IMR-90 (cell line): ENCODE results near the gene TNRC18. TPM values are rescaled to one million over a fixed set of nuclear protein-coding genes. Genes with fewer than 3 reads are reported as not detected.

Experiments
- ATAC-seq: fragments of 200-7000 bp; cut with Tn5 transposase; 2 replicates; pipeline ENCODE4 v1.9.1; 2020; ENCODE audit warnings: low read depth, mild to moderate bottlenecking, moderate library complexity
- BruUV-seq: library from RNA; stranded (reverse); fragments of 400-500 nt; replicated peaks from 2 replicates; lab custom pipeline; 2021; lab: Mats Ljungman, UMichigan
- CTCF ChIA-PET: fragments of 300-600 bp; formaldehyde crosslinking; extraction: SDS; loops from one replicate; lab custom pipeline; 2021; ENCODE audit warnings: antibody characterized with exemption; lab: Yijun Ruan, JAX
- POLR2A ChIA-PET: fragments of 300-600 bp; sonication (Branson Sonifier 250); formaldehyde crosslinking; loops from one replicate; lab custom pipeline; 2022; ENCODE audit warnings: antibody characterized with exemption; ENCODE audit not compliant: unreplicated experiment; lab: Charles Lee
- DNase-seq: peaks from one replicate; pipeline ENCODE4 v3.0.0; 2013
- H2AFZ ChIP-seq: replicated peaks from 2 replicates; pipeline ENCODE3; 2013; ENCODE audit warnings: low read length, mild to moderate bottlenecking; ENCODE audit not compliant: poor library complexity
- H2AK5ac ChIP-seq: 2 replicates; pipeline ENCODE4 v1.6.1; 2013; ENCODE audit warnings: low read depth, low read length, inconsistent platforms
- H2AK9ac ChIP-seq: replicated peaks from 2 replicates; pipeline ENCODE3; 2013; ENCODE audit warnings: mild to moderate bottlenecking, low read depth, low read length, moderate library complexity; ENCODE audit not compliant: poor library complexity
- H2BK120ac ChIP-seq: 2 replicates; pipeline ENCODE4 v1.6.1; 2013; ENCODE audit warnings: low read depth, low read length, inconsistent platforms
- H2BK15ac ChIP-seq: 3 replicates; pipeline ENCODE4 v1.6.1; 2013; ENCODE audit warnings: low read depth, low read length, inconsistent platforms
- H2BK20ac ChIP-seq: 2 replicates; pipeline ENCODE4 v1.6.1; 2013; ENCODE audit warnings: low read depth, mild to moderate bottlenecking, inconsistent platforms, low read length, moderate library complexity
- H2BK5ac ChIP-seq: 2 replicates; pipeline ENCODE4 v1.6.1; 2013; ENCODE audit warnings: mild to moderate bottlenecking, low read depth, low read length, inconsistent platforms; ENCODE audit not compliant: poor library complexity, severe bottlenecking
- H3K14ac ChIP-seq: replicated peaks from 2 replicates; pipeline ENCODE4 v1.6.1; 2013; ENCODE audit warnings: low read depth, low read length, inconsistent platforms
- H3K18ac ChIP-seq: 2 replicates; pipeline ENCODE4 v1.6.1; 2013; ENCODE audit warnings: low read depth, low read length, control low read depth
- H3K23ac ChIP-seq: 2 replicates; pipeline ENCODE4 v1.6.1; 2013; ENCODE audit warnings: low read depth, low read length, inconsistent platforms
- H3K27ac ChIP-seq: 2 replicates; pipeline ENCODE4 v1.5.1; 2013; ENCODE audit warnings: mild to moderate bottlenecking, control low read depth, low read length; ENCODE audit not compliant: insufficient read depth
- H3K27me3 ChIP-seq: 2 replicates; pipeline ENCODE4 v1.6.1; 2013; ENCODE audit warnings: low read length; ENCODE audit not compliant: control insufficient read depth, insufficient read depth
- H3K36me3 ChIP-seq: 2 replicates; pipeline ENCODE4 v1.6.1; 2013; ENCODE audit warnings: low read length, mixed read lengths; ENCODE audit not compliant: control insufficient read depth, insufficient read depth
- H3K4ac ChIP-seq: 2 replicates; pipeline ENCODE4 v1.6.1; 2013; ENCODE audit warnings: low read depth, low read length, inconsistent platforms
- H3K4me1 ChIP-seq: 2 replicates; pipeline ENCODE4 v1.6.1; 2013; ENCODE audit warnings: low read length, mixed read lengths; ENCODE audit not compliant: control insufficient read depth, insufficient read depth
- H3K4me2 ChIP-seq: 2 replicates; pipeline ENCODE4 v1.6.1; 2013; ENCODE audit warnings: low read depth, mild to moderate bottlenecking, control low read depth, low read length, moderate library complexity
- H3K4me3 ChIP-seq: 2 replicates; pipeline ENCODE4 v1.5.1; 2013; ENCODE audit warnings: low read depth, mild to moderate bottlenecking, control low read depth, low read length, moderate library complexity; ENCODE audit not compliant: insufficient read depth
- H3K56ac ChIP-seq: 2 replicates; pipeline ENCODE4 v1.6.1; 2013; ENCODE audit warnings: low read length, inconsistent platforms; ENCODE audit not compliant: insufficient read depth; ENCODE audit errors: extremely low read depth
- H3K79me1 ChIP-seq, 2 experiments: 2 replicates each; pipeline ENCODE4 v1.6.1; 2013; ENCODE audit warnings: low read length in 2 of 2, inconsistent platforms in 1 of 2, low read depth in 1 of 2
- H3K9ac ChIP-seq: 2 replicates; pipeline ENCODE4 v1.6.1; 2013; ENCODE audit warnings: low read depth, low read length, control low read depth
- H3K9me1 ChIP-seq: 2 replicates; pipeline ENCODE4 v1.6.1; 2013; ENCODE audit warnings: low read length, inconsistent platforms; ENCODE audit not compliant: insufficient read depth
- H3K9me3 ChIP-seq: 2 replicates; pipeline ENCODE4 v1.6.1; 2013; ENCODE audit warnings: low read length; ENCODE audit not compliant: control insufficient read depth, insufficient read depth
- H4K20me1 ChIP-seq: 2 replicates; pipeline ENCODE4 v1.6.1; 2013; ENCODE audit warnings: low read length, inconsistent platforms; ENCODE audit not compliant: insufficient read depth
- H4K5ac ChIP-seq: 2 replicates; pipeline ENCODE4 v1.6.1; 2013; ENCODE audit warnings: mild to moderate bottlenecking, low read depth, low read length, control low read depth
- H4K8ac ChIP-seq, 2 experiments: 2 replicates each; pipeline ENCODE4 v1.6.1; 2013; ENCODE audit warnings: low read depth in 2 of 2, low read length in 2 of 2, control low read depth in 1 of 2, inconsistent platforms in 1 of 2
- H4K91ac ChIP-seq: 2 replicates; pipeline ENCODE4 v1.6.1; 2013; ENCODE audit warnings: low read depth, low read length, inconsistent platforms; ENCODE audit not compliant: insufficient read depth
- BHLHE40 ChIP-seq: fragments of 150-350 bp; IDR thresholded peaks from 2 replicates; pipeline ENCODE4 v1.6.1; 2016; ENCODE audit warnings: mild to moderate bottlenecking, low read depth, low read length
- CHD1 ChIP-seq: IDR thresholded peaks from 2 replicates; pipeline ENCODE4 v1.6.1; 2012; ENCODE audit warnings: low read depth, low read length, improper control_type of control experiment
- MAZ ChIP-seq: IDR thresholded peaks from 2 replicates; pipeline ENCODE4 v1.6.1; 2012; ENCODE audit warnings: low read depth, mild to moderate bottlenecking, low read length, improper control_type of control experiment, moderate library complexity, borderline replicate concordance
- MXI1 ChIP-seq: IDR thresholded peaks from 2 replicates; pipeline ENCODE4 v1.6.1; 2012; ENCODE audit warnings: low read depth, mild to moderate bottlenecking, low read length, moderate library complexity, borderline replicate concordance
- SMC3 ChIP-seq: fragments of 150-350 bp; IDR thresholded peaks from 2 replicates; pipeline ENCODE4 v1.6.1; 2016; ENCODE audit warnings: low read depth, mild to moderate bottlenecking, antibody characterized with exemption, low read length, moderate library complexity
- WGBS, 2 experiments: methylation state at CpG; one replicate each; pipeline versions ENCODE4 v1.1.5 to v1.1.7; 2013; ENCODE audit warnings: missing lambda C conversion rate in 2 of 2; ENCODE audit not compliant: insufficient read length in 1 of 2; ENCODE audit errors: extremely low coverage in 2 of 2; 5-methylcytosine and 5-hydroxymethylcytosine counted together
- dilution Hi-C: fragments of 300-500 bp; cut with HindIII; formaldehyde crosslinking; loops from one replicate; pipeline ENCODE4 v1.14.3; 2018; ENCODE audit warnings: low sequenced_read_pairs; ENCODE audit not compliant: unreplicated experiment
- in situ Hi-C: fragments of 300-500 bp; cut with MboI; formaldehyde crosslinking; loops from 3 replicates; pipeline ENCODE4 v1.14.3; 2019; ENCODE audit warnings: low sequenced_read_pairs, inconsistent platforms, mixed read lengths
- intact Hi-C: fragments of 100-400 bp; cut with micrococcal nuclease; formaldehyde crosslinking; loops from 2 replicates; pipeline ENCODE4 v1.10.0; 2022
- polyA plus RNA-seq, 3 experiments: library from polyadenylated mRNA; depleted of rRNA; stranded (reverse); fragments of >200 nt; gene quantifications; 2 replicates each; pipeline ENCODE4 v1.2.3, GENCODE V29; 2012; ENCODE audit warnings: low replicate concordance in 1 of 3
- total RNA-seq: library from RNA; depleted of rRNA; stranded (reverse); fragments of >200 nt; gene quantifications from 2 replicates; pipeline ENCODE4 v1.2.3, GENCODE V29; 2012
- TF ChIP-seq, protein P1 (sequence below): fragments of 150-350 bp; IDR thresholded peaks from 2 replicates; pipeline ENCODE4 v1.6.1; 2016; ENCODE audit warnings: low read depth, mild to moderate bottlenecking, low read length, moderate library complexity, borderline replicate concordance

TNRC18 gene
- total and polyA plus RNA-seq, 2 of the 4 experiments (the other 2 are of a cell fraction) = 4.7 to 29.6 TPM

DNA sequence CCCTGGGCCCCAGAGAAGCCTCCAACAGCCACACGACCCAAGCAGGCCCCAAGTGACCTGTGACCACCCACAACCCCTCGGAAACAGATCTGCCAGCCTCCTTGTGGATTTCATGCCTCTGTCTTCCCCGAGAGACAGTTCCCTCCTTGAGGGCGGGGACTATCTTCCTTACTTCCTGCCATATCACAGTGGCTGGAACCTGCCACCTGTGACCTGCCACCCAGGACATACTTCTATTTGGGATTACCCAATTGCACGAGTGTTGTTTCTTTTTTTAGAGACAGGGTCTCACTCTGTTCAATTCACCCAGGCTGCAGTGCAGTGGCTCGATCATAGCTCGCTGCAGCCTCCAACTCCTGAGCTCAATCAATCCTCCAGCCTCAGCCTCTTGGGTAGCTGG is 25.9 kb downstream of the TNRC18 start:
- dilution Hi-C loops = no loop called here
- ChIA-PET POLR2A (no interaction called here), CTCF (no interaction called here)
- Histone ChIP-seq H3K9me3 (no peaks in the 10 kb centered on the region), H4K5ac (no peak overlapping the region), H3K4ac (peak overlapping the region; percentile 44), H3K9me1 (no peaks in the 10 kb centered on the region; the same call in 1 of the 2 replicates), H3K4me2 (no peak overlapping the region), H2AK9ac (peak overlapping the region; percentile 4), H2AFZ (no peak overlapping the region), H2AK5ac (peak overlapping the region; percentile 82), H3K14ac (no peak overlapping the region), H2BK120ac (peak overlapping the region; percentile 39; the same call in 1 of the 2 replicates), H4K91ac (peak overlapping the region; percentile 56; the same call in 1 of the 2 replicates), H2BK20ac (peak overlapping the region; percentile 38; the same call in 1 of the 2 replicates), H3K9ac (no peak overlapping the region), H4K8ac (peak overlapping the region; percentile 41 to 76; a peak in 3 of 4 replicates), H3K4me3 (no peak overlapping the region), H2BK15ac (no peak overlapping the region), H3K4me1 (peaks cover 7% of the 10 kb centered on the region; the same call in 1 of the 2 replicates), H4K20me1 (peaks cover 69% of the 10 kb centered on the region), H3K18ac (no peak overlapping the region), H3K36me3 (peaks cover 43% of the 10 kb centered on the region), H2BK5ac (peak overlapping the region; percentile 43), H3K23ac (no peak overlapping the region), H3K56ac (no peak overlapping the region), H3K27ac (peak overlapping the region; percentile 89), H3K79me1 (peaks cover 10 to 81% of the 10 kb centered on the region in 2 experiments), H3K27me3 (no peaks in the 10 kb centered on the region)
- DNase-seq = no peak
- intact Hi-C loops = no loop called here
- TF ChIP-seq SMC3 (no peak), MXI1 (no peak), CHD1 (no peak), MAZ (no peak), BHLHE40 (no peak)
- TF ChIP-seq, protein P1, sequence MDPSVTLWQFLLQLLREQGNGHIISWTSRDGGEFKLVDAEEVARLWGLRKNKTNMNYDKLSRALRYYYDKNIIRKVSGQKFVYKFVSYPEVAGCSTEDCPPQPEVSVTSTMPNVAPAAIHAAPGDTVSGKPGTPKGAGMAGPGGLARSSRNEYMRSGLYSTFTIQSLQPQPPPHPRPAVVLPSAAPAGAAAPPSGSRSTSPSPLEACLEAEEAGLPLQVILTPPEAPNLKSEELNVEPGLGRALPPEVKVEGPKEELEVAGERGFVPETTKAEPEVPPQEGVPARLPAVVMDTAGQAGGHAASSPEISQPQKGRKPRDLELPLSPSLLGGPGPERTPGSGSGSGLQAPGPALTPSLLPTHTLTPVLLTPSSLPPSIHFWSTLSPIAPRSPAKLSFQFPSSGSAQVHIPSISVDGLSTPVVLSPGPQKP = no peak
- no TSS peak for BruUV-seq
- 93% methylated on average over 3 of the region's 7 CpGs; no CpG with 5 or more reads in 1 of the 2 experiments for WGBS, 2 experiments
- ATAC-seq = no peak
- in situ Hi-C loops = no loop called here
